ENCODE measurements around the gene GDE1. TPM values are rescaled to one million over a fixed set of nuclear protein-coding genes. Genes with fewer than 3 reads are reported as not detected.
A peak's percentile ranks its signal among the peaks of the same experiment; 100 is the strongest.

GDE1 gene
- total and polyA plus RNA-seq, 2 of the 4 experiments (the other 2 are of a cell fraction), result 50.1 to 62.4 TPM

DNA sequence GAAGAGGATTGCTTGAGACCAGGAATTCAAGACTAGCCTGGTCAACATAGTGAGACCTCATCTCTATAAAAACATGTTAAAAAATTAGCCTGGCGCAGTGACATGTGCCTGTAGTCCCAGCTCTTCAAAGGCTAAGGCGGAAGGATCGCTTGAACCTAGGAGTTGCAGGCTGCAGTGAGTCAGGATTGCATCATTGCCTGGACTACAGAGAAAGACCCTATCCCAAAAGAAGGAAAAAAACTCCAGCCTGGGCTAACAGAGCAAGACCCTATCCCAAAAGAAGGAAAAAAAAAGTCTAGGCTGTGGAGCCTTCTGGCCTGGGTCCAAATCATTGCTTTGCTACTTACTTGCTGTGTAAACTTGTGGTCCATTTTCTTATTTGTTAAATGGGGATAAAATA is 6.8 kb upstream of the GDE1 start:
- H3K79me1 ChIP-seq (ENCODE audit: low read depth in 1 of 2, low read length in 2 of 2), result peaks cover 18 to 29% of the 10 kb centered on the region in 2 experiments
- H3K27ac ChIP-seq (ENCODE audit: insufficient read depth, low read length), result no peak overlapping the region
- no peaks in the 10 kb centered on the region for H4K20me1 ChIP-seq (ENCODE audit: insufficient read depth, low read length)
- H2BK5ac ChIP-seq (ENCODE audit: low read depth, low read length, poor library complexity, severe bottlenecking), result no peak overlapping the region
- peaks cover 3% of the 10 kb centered on the region; the same call in 1 of the 2 replicates for H3K36me3 ChIP-seq (ENCODE audit: control insufficient read depth, insufficient read depth, low read length)
- in situ Hi-C loops (cut with MboI; ENCODE audit: low sequenced_read_pairs) (no loop called here), dilution Hi-C loops (cut with HindIII; ENCODE audit: low sequenced_read_pairs, unreplicated experiment) (no loop called here), intact Hi-C loops (cut with micrococcal nuclease) (no loop called here)
- CTCF ChIA-PET, result no interaction called here
- no peak overlapping the region for H4K5ac ChIP-seq (ENCODE audit: low read depth, low read length)
- no peak overlapping the region for H2BK15ac ChIP-seq (ENCODE audit: low read depth, low read length)
- H3K18ac ChIP-seq (ENCODE audit: low read depth, low read length), result no peak overlapping the region
- no peak overlapping the region for H2AFZ ChIP-seq (replicated peaks; ENCODE audit: low read length, poor library complexity)
- ATAC-seq (ENCODE audit: low read depth) (no peak), DNase-seq (no peak)
- no peak overlapping the region for H3K4me3 ChIP-seq (ENCODE audit: insufficient read depth, low read depth, low read length)
- no peak overlapping the region for H2AK9ac ChIP-seq (replicated peaks; ENCODE audit: low read depth, low read length, poor library complexity)
- no peak overlapping the region for H3K56ac ChIP-seq (ENCODE audit: extremely low read depth, insufficient read depth, low read length)
- no CpG with 5 or more reads among the region's 3 CpGs for WGBS, 2 experiments (ENCODE audit: extremely low coverage in 2 of 2, insufficient read length in 1 of 2)
- no peaks in the 10 kb centered on the region for H3K9me3 ChIP-seq (ENCODE audit: control insufficient read depth, insufficient read depth, low read length)
- H3K14ac ChIP-seq (replicated peaks; ENCODE audit: low read depth, low read length), result no peak overlapping the region
- no peak overlapping the region for H2BK120ac ChIP-seq (ENCODE audit: low read depth, low read length)
- POLR2A ChIA-PET (ENCODE audit: unreplicated experiment), result interaction anchor here (0.5 kb wide), 1 partner anchor 168 kb away, joined by 3 read pairs; no protein-coding TSS in a partner anchor
- H3K4me1 ChIP-seq (ENCODE audit: control insufficient read depth, insufficient read depth, low read length), result no peaks in the 10 kb centered on the region
- H3K23ac ChIP-seq (ENCODE audit: low read depth, low read length), result no peak overlapping the region
- H4K91ac ChIP-seq (ENCODE audit: insufficient read depth, low read depth, low read length), result no peak overlapping the region
- no peak overlapping the region for H2AK5ac ChIP-seq (ENCODE audit: low read depth, low read length)
- BruUV-seq (replicated peaks), result no TSS peak
- peak; percentile 47 for TF ChIP-seq CEBPB (IDR thresholded peaks at IDR 0.05; ENCODE audit: low read depth, low read length)
- TF ChIP-seq RFX5 (IDR thresholded peaks at IDR 0.05; ENCODE audit: low read depth, low read length), result no peak
- TF ChIP-seq, protein P1, sequence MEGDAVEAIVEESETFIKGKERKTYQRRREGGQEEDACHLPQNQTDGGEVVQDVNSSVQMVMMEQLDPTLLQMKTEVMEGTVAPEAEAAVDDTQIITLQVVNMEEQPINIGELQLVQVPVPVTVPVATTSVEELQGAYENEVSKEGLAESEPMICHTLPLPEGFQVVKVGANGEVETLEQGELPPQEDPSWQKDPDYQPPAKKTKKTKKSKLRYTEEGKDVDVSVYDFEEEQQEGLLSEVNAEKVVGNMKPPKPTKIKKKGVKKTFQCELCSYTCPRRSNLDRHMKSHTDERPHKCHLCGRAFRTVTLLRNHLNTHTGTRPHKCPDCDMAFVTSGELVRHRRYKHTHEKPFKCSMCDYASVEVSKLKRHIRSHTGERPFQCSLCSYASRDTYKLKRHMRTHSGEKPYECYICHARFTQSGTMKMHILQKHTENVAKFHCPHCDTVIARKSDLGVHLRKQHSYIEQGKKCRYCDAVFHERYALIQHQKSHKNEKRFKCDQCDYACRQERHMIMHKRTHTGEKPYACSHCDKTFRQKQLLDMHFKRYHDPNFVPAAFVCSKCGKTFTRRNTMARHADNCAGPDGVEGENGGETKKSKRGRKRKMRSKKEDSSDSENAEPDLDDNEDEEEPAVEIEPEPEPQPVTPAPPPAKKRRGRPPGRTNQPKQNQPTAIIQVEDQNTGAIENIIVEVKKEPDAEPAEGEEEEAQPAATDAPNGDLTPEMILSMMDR (conservative IDR thresholded peaks at IDR 0.05; ENCODE audit: low read depth, low read length), result no peak
- no peak for TF ChIP-seq BHLHE40 (IDR thresholded peaks at IDR 0.05; ENCODE audit: low read depth, low read length)
- no peak for TF ChIP-seq NFE2L2 (IDR thresholded peaks at IDR 0.05; ENCODE audit: low read depth, low read length)
- TF ChIP-seq RCOR1 (IDR thresholded peaks at IDR 0.05; ENCODE audit: insufficient replicate concordance, low read length), result no peak
- no peak overlapping the region for H4K8ac ChIP-seq (ENCODE audit: low read depth in 2 of 2, low read length in 2 of 2)
- H3K9ac ChIP-seq (ENCODE audit: low read depth, low read length), result no peak overlapping the region
- H3K27me3 ChIP-seq (ENCODE audit: control insufficient read depth, insufficient read depth, low read length), result no peaks in the 10 kb centered on the region
- no peak overlapping the region for H3K4me2 ChIP-seq (ENCODE audit: low read depth, low read length)
- H2BK20ac ChIP-seq (ENCODE audit: low read depth, low read length), result no peak overlapping the region
- H3K4ac ChIP-seq (ENCODE audit: low read depth, low read length), result no peak overlapping the region
- no peaks in the 10 kb centered on the region; the same call in 1 of the 2 replicates for H3K9me1 ChIP-seq (ENCODE audit: insufficient read depth, low read length)

Data from IMR-90 (cell line).